ENCODE data around the gene NDUFA11.

NDUFA11 gene

GRCh38 chr19:5940260-5941208 is 36.9 kb upstream of the NDUFA11 start:
- no peak for TF ChIP-seq JUND (IDR thresholded peaks at IDR 0.05; ENCODE audit: low read depth)
- in situ Hi-C loops (cut with HindIII; ENCODE audit: low pct_unique_long_range_greater_than_20kb, low sequenced_read_pairs) = no loop called here
- no peak for DNase-seq (ENCODE audit: low read depth in 1 of 2, low spot score in 1 of 2)

GRCh38 chr19:5937550-5937949 is 34.0 kb upstream of the NDUFA11 start:
- no peak for TF ChIP-seq JUND (IDR thresholded peaks at IDR 0.05; ENCODE audit: low read depth)

GRCh38 chr19:5936292-5936592 is 32.7 kb upstream of the NDUFA11 start:
- in situ Hi-C loops (cut with HindIII; ENCODE audit: low pct_unique_long_range_greater_than_20kb, low sequenced_read_pairs) = no loop called here
- no peak for TF ChIP-seq JUND (IDR thresholded peaks at IDR 0.05; ENCODE audit: low read depth)
- no peak for DNase-seq (ENCODE audit: low read depth in 1 of 2, low spot score in 1 of 2)

More at GRCh38 chr19:5937550-5937949, 34.0 kb upstream of the NDUFA11 start:
- DNase-seq (ENCODE audit: low read depth in 1 of 2, low spot score in 1 of 2) = no peak
- in situ Hi-C loops (cut with HindIII; ENCODE audit: low pct_unique_long_range_greater_than_20kb, low sequenced_read_pairs) = no loop called here

- TF ChIP-seq JUND (IDR thresholded peaks at IDR 0.05; ENCODE audit: low read depth) = no peak
- DNase-seq (ENCODE audit: low read depth in 1 of 2, low spot score in 1 of 2) = no peak
- in situ Hi-C loops (cut with HindIII; ENCODE audit: low pct_unique_long_range_greater_than_20kb, low sequenced_read_pairs) = no loop called here
Observed at GRCh38 chr19:5935473-5936291, 32.1 kb upstream of the NDUFA11 start.

DNA sequence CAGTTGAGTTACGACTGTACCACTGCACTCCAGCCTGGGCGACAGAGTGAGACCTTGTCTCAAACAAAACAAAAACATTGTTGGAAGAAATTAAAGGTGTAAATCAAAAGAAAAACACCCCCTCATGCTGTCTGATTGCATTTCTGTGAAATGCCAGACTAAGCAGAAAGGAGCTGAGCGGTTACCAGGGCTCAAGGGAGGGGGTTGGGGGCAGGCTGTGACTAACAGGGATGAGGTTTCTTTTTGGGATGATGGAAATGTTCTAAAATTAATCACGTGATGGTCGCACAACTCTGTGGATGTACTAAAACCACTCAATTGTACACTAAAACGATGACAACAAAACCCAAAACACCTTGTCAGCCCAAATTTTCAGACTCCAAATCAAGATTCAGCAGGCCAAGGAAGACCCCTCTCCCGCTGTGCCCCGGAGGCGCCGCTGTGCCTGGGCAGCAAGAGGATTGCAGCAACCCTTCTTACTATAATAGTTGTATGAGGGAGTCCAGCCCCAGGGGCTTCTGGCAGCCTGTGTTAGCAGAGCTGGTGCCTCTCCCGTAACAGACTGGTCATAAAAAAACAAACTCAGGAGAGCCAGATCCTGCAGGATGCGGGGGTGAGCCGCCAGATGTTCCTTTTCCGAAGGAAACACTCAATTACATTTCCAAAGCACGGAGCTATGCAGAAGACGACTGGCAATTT is 31.3 kb upstream of the NDUFA11 start:
- in situ Hi-C loops (cut with HindIII; ENCODE audit: low pct_unique_long_range_greater_than_20kb, low sequenced_read_pairs) = no loop called here
- no peak for DNase-seq (ENCODE audit: low read depth in 1 of 2, low spot score in 1 of 2)
- no peak for TF ChIP-seq JUND (IDR thresholded peaks at IDR 0.05; ENCODE audit: low read depth)

GRCh38 chr19:5934069-5934401 is 30.4 kb upstream of the NDUFA11 start:
- no peak for TF ChIP-seq JUND (IDR thresholded peaks at IDR 0.05; ENCODE audit: low read depth)
- no peak for DNase-seq (ENCODE audit: low read depth in 1 of 2, low spot score in 1 of 2)
- in situ Hi-C loops (cut with HindIII; ENCODE audit: low pct_unique_long_range_greater_than_20kb, low sequenced_read_pairs) = no loop called here

- DNase-seq (ENCODE audit: low read depth in 1 of 2, low spot score in 1 of 2) = no peak
- TF ChIP-seq JUND (IDR thresholded peaks at IDR 0.05; ENCODE audit: low read depth) = no peak
- in situ Hi-C loops (cut with HindIII; ENCODE audit: low pct_unique_long_range_greater_than_20kb, low sequenced_read_pairs) = no loop called here
Observed at GRCh38 chr19:5933391-5934068, 29.9 kb upstream of the NDUFA11 start.

GRCh38 chr19:5932609-5933262 is 29.1 kb upstream of the NDUFA11 start:
- no peak for TF ChIP-seq JUND (IDR thresholded peaks at IDR 0.05; ENCODE audit: low read depth)

GRCh38 chr19:5932146-5932545 is 28.6 kb upstream of the NDUFA11 start:
- in situ Hi-C loops (cut with HindIII; ENCODE audit: low pct_unique_long_range_greater_than_20kb, low sequenced_read_pairs) = no loop called here
- DNase-seq (ENCODE audit: low read depth in 1 of 2, low spot score in 1 of 2) = no peak
- TF ChIP-seq JUND (IDR thresholded peaks at IDR 0.05; ENCODE audit: low read depth) = no peak

More at GRCh38 chr19:5932609-5933262, 29.1 kb upstream of the NDUFA11 start:
- in situ Hi-C loops (cut with HindIII; ENCODE audit: low pct_unique_long_range_greater_than_20kb, low sequenced_read_pairs) = no loop called here
- DNase-seq (ENCODE audit: low read depth in 1 of 2, low spot score in 1 of 2) = no peak

DNA sequence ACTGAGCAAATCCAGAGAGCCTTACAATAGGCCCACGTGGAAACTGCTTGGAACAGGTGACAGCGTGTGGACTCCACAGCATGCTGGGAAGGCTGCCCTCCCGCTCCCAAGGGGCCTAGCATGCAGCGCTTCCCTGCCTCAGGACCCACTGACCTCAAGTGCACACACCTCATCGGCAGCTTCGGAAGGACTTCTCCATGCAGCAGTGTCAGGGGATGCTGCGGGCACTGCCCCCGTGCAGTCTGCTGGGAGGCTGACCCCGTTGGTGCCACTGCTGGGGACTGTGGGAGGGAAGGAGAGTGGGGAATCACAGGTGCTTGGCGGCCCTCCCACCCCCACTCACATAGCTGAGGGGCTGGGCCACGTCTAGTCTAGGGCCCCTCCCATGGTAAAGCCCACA is 27.7 kb upstream of the NDUFA11 start:
- in situ Hi-C loops (cut with HindIII; ENCODE audit: low pct_unique_long_range_greater_than_20kb, low sequenced_read_pairs) = no loop called here
- TF ChIP-seq JUND (IDR thresholded peaks at IDR 0.05; ENCODE audit: low read depth) = no peak
- no peak for DNase-seq (ENCODE audit: low read depth in 1 of 2, low spot score in 1 of 2)

DNA sequence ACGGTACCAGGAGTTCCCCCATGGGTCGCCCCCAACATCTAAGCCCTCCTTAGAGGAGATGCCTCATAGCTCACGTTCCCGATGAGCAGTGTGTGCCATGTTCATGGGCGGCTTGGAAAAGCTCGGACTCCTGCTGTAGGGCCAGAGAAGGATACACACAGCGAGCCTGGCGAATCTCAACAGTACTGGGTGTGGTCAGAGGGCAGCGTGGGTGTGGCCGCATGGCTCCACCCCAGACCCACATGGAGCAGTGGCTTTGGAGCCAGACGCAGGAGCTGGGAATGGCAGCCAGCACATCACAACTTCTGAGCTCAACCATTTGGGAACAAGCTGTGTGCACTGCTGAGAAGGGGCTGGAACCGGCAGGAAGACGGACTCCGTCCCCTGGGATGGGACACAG is 26.0 kb upstream of the NDUFA11 start:
- no peak for DNase-seq (ENCODE audit: low read depth in 1 of 2, low spot score in 1 of 2)
- TF ChIP-seq JUND (IDR thresholded peaks at IDR 0.05; ENCODE audit: low read depth) = no peak
- in situ Hi-C loops (cut with HindIII; ENCODE audit: low pct_unique_long_range_greater_than_20kb, low sequenced_read_pairs) = no loop called here

DNA sequence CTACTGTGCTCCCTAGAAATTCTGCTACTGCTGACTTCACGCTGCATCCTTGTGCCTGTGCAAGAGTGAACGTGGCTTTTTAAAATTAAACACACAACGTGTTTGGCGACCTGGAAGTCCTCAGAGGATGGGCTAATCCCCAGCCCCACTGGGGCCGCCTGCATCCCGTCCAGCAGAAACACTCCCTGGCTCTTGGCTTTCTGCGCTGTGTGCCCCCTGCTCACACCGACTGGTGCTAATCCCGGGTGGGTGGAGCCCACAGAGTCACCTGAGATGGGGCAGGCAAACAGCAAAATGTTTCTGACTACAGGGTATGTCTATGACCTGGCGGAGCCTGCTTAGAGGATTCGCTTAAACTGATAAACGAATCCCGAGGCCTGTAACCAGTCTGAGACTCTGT is 25.6 kb upstream of the NDUFA11 start:
- in situ Hi-C loops (cut with HindIII; ENCODE audit: low pct_unique_long_range_greater_than_20kb, low sequenced_read_pairs) = no loop called here
- no peak for DNase-seq (ENCODE audit: low read depth in 1 of 2, low spot score in 1 of 2)
- TF ChIP-seq JUND (IDR thresholded peaks at IDR 0.05; ENCODE audit: low read depth) = no peak
